ENCODE measurements around the gene TRMT61A. TPM values are rescaled to one million over a fixed set of nuclear protein-coding genes. Genes with fewer than 3 reads are reported as not detected.

Gene TRMT61A
- total and polyA plus RNA-seq, 9 of the 15 experiments (the other 6 are each of a cell fraction or from before 2014, with no cell fraction given), result 0.10 to 24.8 (median 5.1) TPM

DNA sequence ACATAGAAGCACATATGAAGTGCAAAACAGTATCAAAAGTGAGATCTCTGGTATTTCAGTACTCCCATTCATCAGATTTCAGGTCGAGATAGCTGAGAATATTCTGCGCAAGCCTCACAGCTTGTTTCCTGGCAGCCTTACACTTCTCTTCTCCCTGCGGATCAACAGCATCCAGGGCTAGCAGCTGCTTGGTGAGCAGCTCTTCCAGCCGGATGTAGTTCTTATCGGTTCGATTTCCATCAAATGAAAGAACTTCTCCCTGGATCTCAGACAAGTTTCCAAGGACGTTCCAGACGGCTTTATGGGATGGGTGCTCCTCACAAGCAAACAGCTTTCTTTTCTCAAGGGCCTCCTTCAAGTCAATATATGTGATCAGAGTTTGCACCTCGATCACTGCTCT, 30.8 kb downstream of the TRMT61A start:
- H3K4me1 ChIP-seq (replicated peaks in 1 of 2; ENCODE audit: control insufficient read depth in 2 of 2, insufficient read depth in 2 of 2, low read length in 2 of 2), result peaks cover 5 to 17% of the 10 kb centered on the region in 2 experiments; a peak in 4 of 5 replicates
- peaks cover 37% of the 10 kb centered on the region for H3K36me3 ChIP-seq (ENCODE audit: control insufficient read depth, insufficient read depth, low read length)
- FAIRE-seq (no peak), ATAC-seq (no peak), DNase-seq (ENCODE audit: extremely low read depth in 1 of 4, low spot score in 3 of 4) (no peak)
- H4K20me1 ChIP-seq (replicated peaks; ENCODE audit: control insufficient read depth, insufficient read depth, low read length), result peaks cover 20% of the 10 kb centered on the region; the same call in 1 of the 2 replicates
- H3K27me3 ChIP-seq (ENCODE audit: control insufficient read depth in 2 of 2, insufficient read depth in 2 of 2, low read length in 2 of 2), result no peaks in the 10 kb centered on the region
- in situ Hi-C loops (cut with MboI) (no loop called here), intact Hi-C loops (cut with micrococcal nuclease) (loop anchor here (5.0 kb wide), 1 partner anchor 42 kb away; no protein-coding TSS in a partner anchor)
- TF ChIP-seq ZNF561 (CRISPR knock-in tag; conservative IDR thresholded peaks at IDR 0.05) (no peak), ZNF79 (CRISPR knock-in tag; IDR thresholded peaks at IDR 0.05; ENCODE audit: low read depth) (no peak), TBL1XR1 (IDR thresholded peaks at IDR 0.05; ENCODE audit: low read length in 2 of 2) (no peak), HDGF (IDR thresholded peaks at IDR 0.05) (no peak), KDM4B (IDR thresholded peaks at IDR 0.05; ENCODE audit: borderline replicate concordance in 2 of 2, low read depth in 1 of 2) (no peak), HNRNPLL (IDR thresholded peaks at IDR 0.05; ENCODE audit: low read depth, low read length, poor library complexity, severe bottlenecking) (no peak), SRSF9 (IDR thresholded peaks at IDR 0.05; ENCODE audit: borderline replicate concordance, low read depth, low read length) (no peak), L3MBTL2 (IDR thresholded peaks at IDR 0.05) (no peak)
- TF ChIP-seq, protein P1, sequence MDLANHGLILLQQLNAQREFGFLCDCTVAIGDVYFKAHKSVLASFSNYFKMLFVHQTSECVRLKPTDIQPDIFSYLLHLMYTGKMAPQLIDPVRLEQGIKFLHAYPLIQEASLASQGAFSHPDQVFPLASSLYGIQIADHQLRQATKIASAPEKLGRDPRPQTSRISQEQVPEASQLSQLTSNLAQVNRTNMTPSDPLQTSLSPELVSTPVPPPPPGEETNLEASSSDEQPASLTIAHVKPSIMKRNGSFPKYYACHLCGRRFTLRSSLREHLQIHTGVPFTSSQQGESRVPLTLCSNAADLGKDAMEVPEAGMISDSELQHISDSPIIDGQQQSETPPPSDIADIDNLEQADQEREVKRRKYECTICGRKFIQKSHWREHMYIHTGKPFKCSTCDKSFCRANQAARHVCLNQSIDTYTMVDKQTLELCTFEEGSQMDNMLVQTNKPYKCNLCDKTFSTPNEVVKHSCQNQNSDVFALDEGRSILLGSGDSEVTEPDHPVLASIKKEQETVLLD (IDR thresholded peaks at IDR 0.05), result no peak
- H3K9me1 ChIP-seq (ENCODE audit: control insufficient read depth, insufficient read depth, low read length), result no peaks in the 10 kb centered on the region
- CTCF ChIA-PET (ENCODE audit: low intra/inter-chr PET ratio), result no interaction called here
- WGBS (ENCODE audit: insufficient coverage, low coverage, missing lambda C conversion rate), result 85% methylated on average over 8 of the region's 9 CpGs
- no peak overlapping the region for H3K27ac ChIP-seq (ENCODE audit: extremely low read depth, low read depth, low read length)
- H3K4me3 ChIP-seq, result no peak overlapping the region
- H3K79me2 ChIP-seq (ENCODE audit: control insufficient read depth, insufficient read depth, low read length), result peaks cover 61% of the 10 kb centered on the region
- H3K9ac ChIP-seq (ENCODE audit: insufficient read depth in 1 of 2, low read depth in 2 of 2, low read length in 2 of 2), result no peak overlapping the region
- no peak overlapping the region for H3K4me2 ChIP-seq (ENCODE audit: insufficient read depth, low read length)
- POLR2A ChIA-PET, result interaction anchor here (0.6 to 0.8 kb wide), 3 partner anchors 32 to 447 kb away, joined by 3 to 4 read pairs (median 3); no protein-coding TSS in a partner anchor
- BruUV-seq (replicated peaks), result TSS peak; percentile 33
- no peak overlapping the region for H2AFZ ChIP-seq (ENCODE audit: low read depth, low read length)
- H3K9me3 ChIP-seq (replicated peaks; ENCODE audit: control insufficient read depth, insufficient read depth, low read depth, low read length), result no peaks in the 10 kb centered on the region

All from K562 (cell line).